GM19455 (cell line): ENCODE data around the gene PINLYP.

Experiments used
- ATAC-seq: cut with Tn5 transposase; IDR thresholded peaks from one replicate; pipeline ENCODE4 v1.9.1; 2021; ENCODE audit not compliant: unreplicated experiment

The PINLYP gene

DNA sequence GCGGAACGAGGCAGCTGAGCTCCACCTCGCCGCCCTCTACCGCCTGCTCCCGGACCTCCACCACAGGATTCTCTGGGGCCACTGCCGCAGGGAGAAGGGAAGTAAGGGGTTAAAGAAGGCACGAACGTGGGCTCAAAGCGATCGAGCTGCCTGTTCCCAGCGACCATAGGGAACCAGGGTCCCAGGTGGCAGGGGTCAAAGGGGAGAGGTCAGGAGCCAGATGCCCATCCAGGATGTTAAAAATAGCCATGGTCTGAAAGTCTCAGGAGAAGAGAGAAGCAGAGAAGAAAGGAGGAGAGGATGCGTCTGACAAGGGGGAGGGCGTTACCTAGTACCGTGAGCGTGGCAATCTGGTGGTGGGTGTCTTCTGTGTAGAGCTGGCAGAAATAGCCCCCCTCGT is 51.2 kb downstream of the PINLYP start:
- ATAC-seq, result no peak

DNA sequence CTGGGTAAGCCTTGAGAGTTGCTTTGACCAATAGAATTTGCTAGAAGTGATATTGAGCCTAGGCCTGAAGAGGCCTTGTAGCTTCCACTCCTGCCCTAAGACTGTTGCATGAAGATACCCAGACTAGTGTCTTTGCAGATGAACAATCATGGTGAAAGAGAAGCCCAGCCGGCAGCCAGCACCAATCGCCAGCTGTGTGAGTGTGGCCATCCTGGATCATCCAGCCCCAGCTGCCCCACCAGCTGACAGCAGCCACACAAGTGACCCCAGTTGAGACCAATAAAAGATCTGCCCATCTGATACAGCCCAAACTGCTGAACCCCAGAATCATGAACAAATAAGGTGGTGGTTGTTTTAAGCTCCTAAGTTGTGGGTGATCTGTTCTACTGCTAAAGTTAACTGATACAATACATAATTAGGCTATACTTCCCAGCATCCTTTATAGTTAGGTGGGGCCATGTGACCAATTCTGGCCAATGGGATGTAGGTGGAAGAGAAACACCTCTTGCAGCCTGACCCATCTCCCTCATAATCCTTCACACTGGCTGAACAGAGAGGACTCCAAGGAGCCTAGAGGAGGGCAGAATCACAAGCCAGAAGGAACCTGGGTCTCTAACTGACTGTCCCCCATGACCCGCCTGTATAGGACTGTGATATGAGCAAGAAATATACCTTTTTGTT is 53.2 kb downstream of the PINLYP start:
- no peak for ATAC-seq

DNA sequence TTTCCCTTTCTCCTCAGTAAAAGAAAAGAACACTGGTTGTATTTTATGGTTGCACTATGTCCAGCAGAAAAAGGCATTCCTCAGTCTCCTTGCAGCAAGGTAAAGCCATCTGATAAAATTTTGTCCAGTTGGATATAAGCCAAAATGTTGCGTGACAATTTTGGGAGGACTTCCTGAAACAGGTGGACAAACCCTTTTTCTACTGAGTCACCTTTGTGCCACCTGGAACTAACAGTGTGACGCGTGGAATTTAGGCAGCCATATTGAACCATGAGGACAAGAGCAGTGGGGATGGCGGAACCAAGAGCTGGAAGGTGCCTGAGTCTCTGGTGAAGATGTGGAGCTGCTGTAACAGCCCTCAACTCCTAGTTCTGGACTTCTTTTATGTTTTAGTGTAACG is 55.9 kb downstream of the PINLYP start:
- no peak for ATAC-seq
